Amniotic stem cell (primary cell): Measurements from ENCODE around the gene CPE.
A peak's percentile ranks its signal among the peaks of the same experiment; 100 is the strongest.

Experiments
- DNase-seq: peaks from one replicate; lab custom pipeline; 2025; lab: John Stamatoyannopoulos, UW

CPE gene

DNA sequence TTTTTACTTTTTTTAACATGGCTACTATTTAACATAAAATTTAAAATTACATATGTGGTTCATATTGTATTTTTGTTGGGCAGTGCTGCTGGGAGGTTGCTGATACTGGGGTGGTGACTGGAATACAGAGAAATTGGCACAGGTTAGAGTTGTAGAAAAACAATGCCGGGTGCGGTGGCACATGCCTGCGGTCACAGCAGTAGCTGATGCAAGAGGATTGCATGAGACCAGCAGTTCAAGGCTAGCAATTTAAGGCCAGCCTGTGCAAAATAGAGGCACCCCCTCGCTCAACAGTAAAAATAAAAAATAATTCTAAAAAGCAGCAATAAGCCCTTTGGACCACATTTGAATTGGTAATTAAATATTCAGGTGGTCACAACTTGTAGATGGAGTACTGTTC is 11.8 kb upstream of the CPE start:
- no peak for DNase-seq

GRCh38 chr4:165368114-165368513 is 10.7 kb upstream of the CPE start:
- DNase-seq = no peak

DNA sequence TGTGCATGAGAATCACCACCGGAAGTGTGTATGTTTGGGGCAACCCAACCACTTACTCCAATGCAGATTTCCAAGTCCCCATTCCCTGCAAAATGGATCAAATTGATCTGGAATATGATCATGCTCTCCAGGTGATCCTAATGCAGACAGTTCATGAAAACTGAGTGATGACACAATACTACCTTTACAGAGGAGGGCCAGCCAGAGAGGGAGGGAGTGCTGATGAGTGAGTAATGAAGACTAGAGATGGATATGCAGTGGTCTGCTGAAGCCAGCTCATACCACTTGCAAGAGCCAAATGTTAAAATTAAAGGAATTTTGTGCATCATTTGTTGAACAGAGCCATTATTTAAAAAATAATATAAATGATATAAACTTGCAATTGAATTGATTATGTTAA is 10.2 kb upstream of the CPE start:
- no peak for DNase-seq

DNA sequence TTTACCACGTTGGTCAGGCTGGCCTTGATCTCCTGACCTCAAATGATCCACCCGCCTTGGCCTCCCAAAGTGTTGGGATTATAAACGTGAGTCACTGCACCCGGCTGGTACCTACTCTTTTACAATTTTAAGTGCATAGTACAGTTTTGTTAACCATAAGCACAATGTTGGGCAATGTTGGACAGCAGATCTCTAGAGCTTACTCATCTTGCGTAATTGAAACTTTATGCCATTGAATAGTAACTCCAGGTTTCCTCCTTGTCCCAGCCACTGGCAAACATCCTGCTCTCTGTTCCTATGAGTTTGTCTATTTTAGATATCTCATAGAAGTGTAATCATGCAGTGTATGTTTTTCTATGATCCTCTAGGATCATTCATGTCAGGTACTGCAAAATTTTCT is 9.3 kb upstream of the CPE start:
- DNase-seq = no peak

DNA sequence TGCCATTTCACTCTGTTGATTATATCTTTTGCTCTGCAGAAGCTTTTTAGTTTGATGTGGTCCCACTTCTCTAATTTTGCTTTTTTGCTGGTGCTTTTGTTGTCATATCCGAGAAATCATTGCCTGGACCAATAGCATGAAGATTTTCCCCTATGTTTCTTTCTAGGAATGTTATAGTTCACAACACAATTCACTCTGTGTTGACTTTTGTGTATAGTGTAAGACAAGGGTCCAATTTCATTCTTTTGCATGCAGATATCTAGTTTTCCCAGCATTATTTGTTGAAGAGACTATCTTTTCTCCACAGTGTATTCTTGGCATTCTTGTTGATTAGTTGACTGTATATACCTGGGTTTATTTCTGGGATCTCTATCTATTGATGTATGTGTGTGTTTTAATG is 8.3 kb upstream of the CPE start:
- DNase-seq = no peak

GRCh38 chr4:165375465-165375864 is 3.3 kb upstream of the CPE start:
- no peak for DNase-seq

DNA sequence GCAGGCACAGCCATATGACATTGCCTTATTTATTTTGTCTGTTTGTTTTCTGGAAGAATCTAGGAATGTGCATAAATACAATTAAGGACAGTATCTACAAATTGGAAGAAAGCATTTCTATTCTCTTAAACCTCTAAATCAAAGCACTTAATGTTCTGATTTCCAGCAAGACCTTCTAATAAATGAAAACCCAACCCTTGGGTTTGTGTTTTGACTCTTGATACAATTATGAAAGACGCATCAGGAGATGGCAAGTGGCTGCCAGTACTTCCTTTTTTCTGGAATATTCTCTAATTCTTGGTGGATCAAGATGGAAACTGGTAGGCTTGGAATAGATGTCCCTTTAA is 437 bp upstream of the CPE start:
- DNase-seq = no peak

- no peak for DNase-seq
Observed at GRCh38 chr4:165379678-165380064, 863 bp downstream of the CPE start.

- DNase-seq = no peak
Observed at GRCh38 chr4:165380805-165381204, 2.0 kb downstream of the CPE start.

DNA sequence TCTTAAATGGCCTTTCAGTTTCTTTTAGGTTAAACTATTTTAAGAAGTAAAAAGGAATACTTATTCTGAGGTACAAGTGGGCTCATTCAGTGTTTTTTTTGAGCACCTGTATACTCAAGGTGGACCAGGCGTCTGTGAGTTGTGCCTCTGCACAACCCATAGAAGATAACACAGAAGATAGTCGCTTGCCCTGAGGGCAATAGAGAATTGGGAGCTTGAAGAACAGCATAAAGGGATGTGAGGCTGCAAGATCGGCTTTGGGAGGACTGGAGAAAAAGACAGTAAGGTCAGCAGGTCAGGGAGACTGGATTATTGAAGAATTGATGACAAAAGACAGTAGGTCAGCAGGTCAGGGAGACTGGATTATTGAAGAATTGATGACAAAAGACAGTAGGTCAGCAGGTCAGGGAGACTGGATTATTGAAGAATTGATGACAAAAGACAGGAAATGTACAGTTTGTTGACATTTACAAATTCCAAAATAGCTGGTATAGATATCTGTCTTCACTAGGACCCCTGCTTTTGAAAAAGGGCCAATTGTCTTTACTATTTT is 3.1 kb downstream of the CPE start:
- no peak for DNase-seq

DNA sequence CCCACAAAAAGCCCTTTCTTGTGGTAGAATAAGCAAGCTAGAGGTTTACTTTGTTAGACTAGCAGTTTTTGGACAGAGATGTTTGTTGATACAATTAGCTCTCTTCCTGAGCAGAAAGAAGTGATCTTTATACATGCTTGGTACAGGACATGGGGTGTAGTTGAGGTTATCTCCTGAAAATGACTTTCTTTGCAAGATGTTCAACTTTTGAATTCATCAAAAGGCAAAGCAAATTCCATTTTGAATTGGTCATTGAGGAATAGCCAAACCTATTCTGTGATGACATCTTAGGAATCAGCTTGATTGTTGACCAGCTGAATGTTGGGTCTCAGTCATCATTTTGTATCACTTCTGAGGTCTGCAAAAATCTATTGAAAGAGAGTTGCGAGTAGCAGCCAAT is 3.8 kb downstream of the CPE start:
- DNase-seq = no peak

DNA sequence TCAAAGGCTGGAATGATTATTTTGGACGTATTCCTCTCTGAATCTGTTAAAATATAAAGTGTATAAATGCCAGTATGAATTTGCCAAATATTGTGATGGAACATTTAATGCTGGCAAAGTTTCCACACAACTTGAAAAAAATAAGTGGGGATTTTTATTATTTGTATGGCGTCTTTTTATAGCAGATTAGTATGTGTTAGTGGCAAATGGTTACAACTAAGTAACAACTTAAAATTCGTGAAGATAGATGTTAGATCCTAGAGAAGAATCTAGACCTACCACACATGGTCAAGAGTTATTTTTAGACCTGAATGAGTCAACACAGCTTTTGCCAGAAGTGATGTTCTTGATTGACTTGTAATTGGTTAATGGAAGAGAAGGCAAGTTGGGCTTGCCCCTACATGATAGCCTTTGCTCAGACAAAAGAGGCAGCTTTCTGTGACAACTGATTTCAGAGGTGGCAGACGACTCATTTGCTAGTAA is 4.8 kb downstream of the CPE start:
- DNase-seq = no peak

DNA sequence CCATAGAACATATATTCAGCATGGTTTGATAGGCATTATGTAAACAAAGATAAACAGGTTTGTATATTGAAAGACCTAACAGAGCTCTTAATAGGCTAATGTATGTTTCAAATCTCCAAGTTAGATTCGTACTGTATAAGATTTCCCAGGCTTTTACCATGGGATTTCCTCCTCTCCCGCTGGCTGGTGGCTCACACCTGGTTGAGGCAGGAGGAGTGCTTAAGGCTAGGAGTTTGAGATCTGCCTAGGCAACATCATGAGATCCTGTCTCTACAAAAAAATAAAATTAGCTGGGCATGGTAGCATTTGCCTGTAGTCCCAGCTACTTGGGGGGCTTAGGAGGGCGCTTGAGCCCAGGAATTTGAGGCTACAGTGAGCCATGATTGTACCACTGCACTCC is 5.4 kb downstream of the CPE start:
- no peak for DNase-seq

GRCh38 chr4:165384598-165384997 is 5.8 kb downstream of the CPE start:
- no peak for DNase-seq

GRCh38 chr4:165385126-165385525 is 6.3 kb downstream of the CPE start:
- DNase-seq = no peak

DNA sequence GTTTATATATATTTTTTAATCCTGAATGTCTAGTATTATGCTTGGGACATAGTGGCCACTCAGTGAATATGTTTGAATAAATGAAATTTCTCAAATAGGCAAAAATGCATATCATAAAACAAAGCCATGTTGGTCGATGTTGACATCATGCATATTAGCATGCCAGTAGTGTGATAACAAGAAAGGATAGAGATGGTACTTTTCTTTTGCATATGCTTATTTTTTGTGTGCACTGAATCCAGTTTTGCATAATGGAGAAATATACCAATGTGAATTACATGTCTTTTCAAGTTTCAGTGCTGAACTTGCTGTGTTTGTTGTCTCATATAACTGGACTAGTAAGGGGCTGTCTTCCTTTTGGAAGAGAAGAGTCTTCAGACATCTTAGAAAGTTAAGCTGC is 7.5 kb downstream of the CPE start:
- no peak for DNase-seq

GRCh38 chr4:165388756-165389155 is 9.9 kb downstream of the CPE start:
- DNase-seq = no peak

DNA sequence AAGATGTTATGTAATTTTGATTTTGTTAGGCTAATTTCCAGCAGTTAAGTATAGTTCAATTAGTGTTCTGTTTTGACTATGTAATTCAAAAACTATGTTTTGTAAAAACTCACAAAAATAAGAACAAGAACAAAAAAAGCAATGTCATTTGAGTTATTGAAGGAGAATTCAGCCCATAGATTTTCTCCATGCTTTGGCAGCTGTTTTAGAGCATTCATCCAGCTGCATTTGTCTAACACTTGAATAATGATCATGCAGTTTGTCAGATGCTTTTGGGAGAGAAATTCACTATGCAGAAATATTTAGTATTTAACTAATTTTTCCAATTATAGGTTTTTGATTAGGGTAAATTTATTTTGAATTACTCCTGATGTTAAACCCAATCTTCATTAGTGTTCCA is 14.2 kb downstream of the CPE start:
- no peak for DNase-seq

DNA sequence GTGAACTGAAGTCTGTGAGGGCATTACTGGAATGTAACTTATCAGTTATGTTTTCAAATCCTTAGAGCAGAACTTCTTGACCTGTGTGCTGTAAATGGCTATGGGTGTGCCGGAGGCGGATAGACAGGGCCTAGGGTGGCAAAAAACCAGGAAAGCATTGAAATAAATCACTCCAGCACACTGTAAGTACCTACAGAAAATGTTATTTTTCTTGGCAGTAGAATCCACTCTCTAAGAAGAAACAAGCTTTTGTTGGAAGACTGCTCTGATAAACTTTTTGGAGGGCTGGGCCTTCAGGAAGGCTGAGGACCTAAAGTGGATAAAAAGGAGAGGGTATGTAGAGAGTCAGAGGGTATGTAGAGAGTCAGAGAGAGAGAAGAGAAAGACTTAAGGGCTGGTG is 14.9 kb downstream of the CPE start:
- DNase-seq = no peak

- DNase-seq = peak; percentile 34
Observed at GRCh38 chr4:165394275-165394674, 15.5 kb downstream of the CPE start.

GRCh38 chr4:165398570-165398969 is 19.8 kb downstream of the CPE start:
- no peak for DNase-seq

- no peak for DNase-seq
Observed at GRCh38 chr4:165402375-165402774, 23.6 kb downstream of the CPE start.

DNA sequence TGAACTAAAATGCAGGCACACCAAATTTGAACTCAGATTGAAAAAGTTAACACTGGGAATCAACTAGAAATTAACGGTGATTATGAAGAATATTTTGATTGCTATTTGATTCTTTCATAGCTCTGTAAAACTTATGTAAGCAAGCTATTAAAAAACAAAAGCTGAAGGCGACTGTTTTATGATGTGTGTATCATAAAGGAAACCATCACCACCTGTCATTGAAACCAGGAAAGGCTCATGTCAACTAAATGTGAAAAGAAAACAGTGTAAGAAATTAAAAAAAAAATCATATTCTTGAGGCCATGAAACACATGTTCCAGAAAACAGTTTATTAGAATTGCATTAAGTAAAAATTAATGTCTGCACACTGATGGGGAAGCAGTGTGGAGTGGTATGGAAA is 24.2 kb downstream of the CPE start:
- DNase-seq = no peak

DNA sequence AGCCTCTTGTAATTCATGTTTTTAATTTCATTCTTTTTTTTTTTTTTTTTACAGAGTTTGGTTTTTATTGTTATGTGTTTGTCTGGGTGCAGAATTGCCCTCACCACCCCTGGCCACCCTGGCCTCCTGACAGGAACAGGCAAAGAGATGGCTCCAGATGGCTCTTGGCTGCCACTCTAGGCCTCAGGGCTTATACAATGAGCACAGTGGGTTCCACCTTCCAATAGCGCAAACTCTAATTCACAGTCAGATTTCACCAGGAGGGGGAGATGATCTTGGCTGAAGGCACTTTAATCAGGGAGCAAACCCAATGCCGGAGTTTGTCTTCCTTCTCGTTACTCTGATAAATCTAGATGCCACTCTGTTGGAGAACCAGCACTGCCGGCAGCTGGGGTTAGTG is 24.8 kb downstream of the CPE start:
- no peak for DNase-seq

GRCh38 chr4:165404080-165404479 is 25.3 kb downstream of the CPE start:
- no peak for DNase-seq
